Measurements from ENCODE around the gene NKIRAS1.

- no peak for TF ChIP-seq ZNF274 (IDR thresholded peaks at IDR 0.05; ENCODE audit: low read depth, low read length)
- no peak for TF ChIP-seq YY1 (IDR thresholded peaks at IDR 0.05; ENCODE audit: insufficient read depth, insufficient read length)
- no peak for TF ChIP-seq SUZ12 (IDR thresholded peaks at IDR 0.05; ENCODE audit: extremely low read depth, insufficient read depth, insufficient read length)
These were observed 43.9 kb upstream of the NKIRAS1 start for GRCh38 chr3:23960649-23961048.
